CD14-positive monocyte (primary cell): ENCODE measurements around the gene FAM240A. TPM values are rescaled to one million over a fixed set of nuclear protein-coding genes. Genes with fewer than 3 reads are reported as not detected.
A peak's percentile ranks its signal among the peaks of the same experiment; 100 is the strongest.

Experiments used
- DNase-seq, 3 donors: peaks; one replicate each; pipeline ENCODE4 v3.0.0-alpha.2; 2011 to 2022
- H2AFZ ChIP-seq: 2 replicates; pipeline ENCODE4 v1.6.0; 2012; ENCODE audit warnings: mild to moderate bottlenecking, low read depth, low read length, inconsistent platforms; ENCODE audit not compliant: insufficient read depth, poor library complexity, severe bottlenecking
- H3K27ac ChIP-seq, 2 donors: 1 replicate in 1 of 2; 2 replicates in 1 of 2; pipeline ENCODE4 v1.5.1; 2012 to 2013; ENCODE audit warnings: low read length in 2 of 2, control low read depth in 1 of 2, inconsistent platforms in 1 of 2, low read depth in 1 of 2, mild to moderate bottlenecking in 1 of 2
- H3K27me3 ChIP-seq, 2 donors: one replicate each; pipeline versions ENCODE4 v1.6.0 to v1.6.1; 2011 to 2013; ENCODE audit warnings: low read length in 2 of 2; ENCODE audit not compliant: control insufficient read depth in 2 of 2, insufficient read depth in 2 of 2
- H3K36me3 ChIP-seq, 2 donors: replicated peaks in 1 of 2; 1 replicate in 1 of 2; 2 replicates in 1 of 2; pipeline versions ENCODE4 v1.5.1 to v1.6.1; 2012 to 2013; ENCODE audit warnings: low read length in 2 of 2, control low read depth in 1 of 2, inconsistent platforms in 1 of 2, mild to moderate bottlenecking in 1 of 2; ENCODE audit not compliant: insufficient read depth in 2 of 2, control insufficient read depth in 1 of 2
- H3K4me1 ChIP-seq, 2 donors: 1 replicate in 1 of 2; 2 replicates in 1 of 2; pipeline versions ENCODE4 v1.5.1 to v1.6.1; 2012 to 2013; ENCODE audit warnings: low read length in 2 of 2, control low read depth in 1 of 2, inconsistent platforms in 1 of 2, mild to moderate bottlenecking in 1 of 2, moderate library complexity in 1 of 2; ENCODE audit not compliant: insufficient read depth in 2 of 2, control insufficient read depth in 1 of 2
- H3K4me2 ChIP-seq: replicated peaks from 2 replicates; pipeline ENCODE3; 2012; ENCODE audit warnings: low read length, moderate library complexity, mild to moderate bottlenecking; ENCODE audit not compliant: poor library complexity, severe bottlenecking; ENCODE audit errors: extremely low read depth
- H3K4me3 ChIP-seq, 3 experiments: fragments of 200-600 bp in 1 of 3; sonication (generic) in 1 of 3; replicated peaks in 1 of 3; 1 replicate in 2 of 3; 2 replicates in 1 of 3; pipeline ENCODE4 v1.5.1; 2011 to 2013; ENCODE audit warnings: low read length in 3 of 3, mild to moderate bottlenecking in 3 of 3, control low read depth in 2 of 3, low read depth in 2 of 3, inconsistent platforms in 1 of 3, moderate library complexity in 1 of 3
- H3K79me2 ChIP-seq: 2 replicates; pipeline ENCODE4 v1.6.0; 2012; ENCODE audit warnings: mild to moderate bottlenecking, control low read depth, inconsistent platforms, low read length, moderate library complexity; ENCODE audit not compliant: insufficient read depth
- H3K9ac ChIP-seq: 2 replicates; pipeline ENCODE4 v1.6.0; 2017; ENCODE audit warnings: low read length, mild to moderate bottlenecking; ENCODE audit not compliant: insufficient read depth, poor library complexity, severe bottlenecking
- H3K9me3 ChIP-seq, 2 donors: replicated peaks in 1 of 2; 1 replicate in 1 of 2; 2 replicates in 1 of 2; pipeline versions ENCODE4 v1.5.1 to v1.6.1; 2012 to 2013; ENCODE audit warnings: low read length in 2 of 2, control low read depth in 1 of 2; ENCODE audit not compliant: control insufficient read depth in 1 of 2, insufficient read depth in 1 of 2
- H4K20me1 ChIP-seq: 2 replicates; pipeline ENCODE4 v1.6.0; 2012; ENCODE audit warnings: mild to moderate bottlenecking, low read length, control low read depth, moderate library complexity; ENCODE audit not compliant: insufficient read depth
- H3K27ac Mint-ChIP-seq, 7 donors: one replicate each; pipeline ENCODE4 v1.8.0; 2020; ENCODE audit warnings: mild to moderate bottlenecking in 7 of 7, mixed read lengths in 7 of 7, moderate library complexity in 6 of 7, inconsistent platforms in 2 of 7
- H3K27me3 Mint-ChIP-seq, 3 donors: one replicate each; pipeline ENCODE4 v1.8.0; 2021 to 2022; ENCODE audit warnings: low read depth in 3 of 3, mild to moderate bottlenecking in 3 of 3, mixed read lengths in 3 of 3, moderate library complexity in 3 of 3, inconsistent platforms in 1 of 3
- H3K36me3 Mint-ChIP-seq, 2 donors: one replicate each; pipeline ENCODE4 v1.8.0; 2020; ENCODE audit warnings: mixed read lengths in 2 of 2, inconsistent platforms in 1 of 2, mild to moderate bottlenecking in 1 of 2
- H3K4me1 Mint-ChIP-seq: one replicate; pipeline ENCODE4 v1.8.0; 2020; ENCODE audit warnings: mild to moderate bottlenecking, mixed read lengths
- H3K4me3 Mint-ChIP-seq, 2 donors: one replicate each; pipeline ENCODE4 v1.8.0; 2020; ENCODE audit warnings: mild to moderate bottlenecking in 2 of 2, mixed read lengths in 2 of 2, moderate library complexity in 1 of 2
- H3K9me3 Mint-ChIP-seq, 7 donors: one replicate each; pipeline ENCODE4 v1.8.0; 2020 to 2022; ENCODE audit warnings: mixed read lengths in 7 of 7, mild to moderate bottlenecking in 6 of 7, moderate library complexity in 6 of 7, inconsistent platforms in 2 of 7
- WGBS: methylation state at CpG from one replicate; pipeline ENCODE4 v1.1.5; 2013; ENCODE audit warnings: missing lambda C conversion rate; ENCODE audit not compliant: insufficient coverage; 5-methylcytosine and 5-hydroxymethylcytosine counted together
- intact Hi-C, 2 donors: fragments of 100-400 bp; cut with micrococcal nuclease; formaldehyde crosslinking; loops; one replicate each; pipeline versions ENCODE4 v1.15.0 to v1.15.1; 2023
- polyA plus RNA-seq, 3 donors: library from polyadenylated mRNA; depleted of rRNA in 1 of 3; unstranded in 2 of 3; stranded (reverse) in 1 of 3; fragments of 300-500 nt in 2 of 3; fragments of >200 nt in 1 of 3; fragmentation: Illumina TruSeq in 2 of 3; gene quantifications; 1 replicate in 2 of 3; 2 replicates in 1 of 3; pipeline ENCODE4 v1.2.3, GENCODE V29; 2012 to 2021
- TF ChIP-seq, protein P1 (sequence below): fragments of 200-600 bp; IDR thresholded peaks from one replicate; pipeline ENCODE4 v1.8.0; 2022; ENCODE audit warnings: antibody characterized with exemption, mild to moderate bottlenecking

The FAM240A gene
- polyA plus RNA-seq, 3 donors = not detected

- no peak overlapping the region for H3K4me2 ChIP-seq
- Mint-ChIP-seq H3K4me3 (no peak overlapping the region), H3K27me3 (peaks cover 0 to 2% (median 2%) of the 10 kb centered on the region in 3 donors), H3K27ac (no peak overlapping the region), H3K9me3 (peaks cover 0 to 2% (median 0%) of the 10 kb centered on the region in 7 donors), H3K4me1 (peaks cover 2% of the 10 kb centered on the region), H3K36me3 (no peaks in the 10 kb centered on the region)
- no peaks in the 10 kb centered on the region for H3K79me2 ChIP-seq
- H2AFZ ChIP-seq = no peak overlapping the region
- no peaks in the 10 kb centered on the region for H3K9me3 ChIP-seq
- H3K27ac ChIP-seq = no peak overlapping the region
- no peaks in the 10 kb centered on the region for H3K4me1 ChIP-seq
- TF ChIP-seq, protein P1, sequence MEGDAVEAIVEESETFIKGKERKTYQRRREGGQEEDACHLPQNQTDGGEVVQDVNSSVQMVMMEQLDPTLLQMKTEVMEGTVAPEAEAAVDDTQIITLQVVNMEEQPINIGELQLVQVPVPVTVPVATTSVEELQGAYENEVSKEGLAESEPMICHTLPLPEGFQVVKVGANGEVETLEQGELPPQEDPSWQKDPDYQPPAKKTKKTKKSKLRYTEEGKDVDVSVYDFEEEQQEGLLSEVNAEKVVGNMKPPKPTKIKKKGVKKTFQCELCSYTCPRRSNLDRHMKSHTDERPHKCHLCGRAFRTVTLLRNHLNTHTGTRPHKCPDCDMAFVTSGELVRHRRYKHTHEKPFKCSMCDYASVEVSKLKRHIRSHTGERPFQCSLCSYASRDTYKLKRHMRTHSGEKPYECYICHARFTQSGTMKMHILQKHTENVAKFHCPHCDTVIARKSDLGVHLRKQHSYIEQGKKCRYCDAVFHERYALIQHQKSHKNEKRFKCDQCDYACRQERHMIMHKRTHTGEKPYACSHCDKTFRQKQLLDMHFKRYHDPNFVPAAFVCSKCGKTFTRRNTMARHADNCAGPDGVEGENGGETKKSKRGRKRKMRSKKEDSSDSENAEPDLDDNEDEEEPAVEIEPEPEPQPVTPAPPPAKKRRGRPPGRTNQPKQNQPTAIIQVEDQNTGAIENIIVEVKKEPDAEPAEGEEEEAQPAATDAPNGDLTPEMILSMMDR = no peak
- no peaks in the 10 kb centered on the region for H3K27me3 ChIP-seq
- H4K20me1 ChIP-seq = no peaks in the 10 kb centered on the region
- DNase-seq = no peak
- no peaks in the 10 kb centered on the region for H3K36me3 ChIP-seq
- H3K4me3 ChIP-seq = no peak overlapping the region
- no peak overlapping the region for H3K9ac ChIP-seq
- intact Hi-C loops = no loop called here
- 100% methylated on average over 6 of the region's 6 CpGs for WGBS
Measured at GRCh38 chr3:46672349-46672695, 60.0 kb downstream of the FAM240A start.

DNA sequence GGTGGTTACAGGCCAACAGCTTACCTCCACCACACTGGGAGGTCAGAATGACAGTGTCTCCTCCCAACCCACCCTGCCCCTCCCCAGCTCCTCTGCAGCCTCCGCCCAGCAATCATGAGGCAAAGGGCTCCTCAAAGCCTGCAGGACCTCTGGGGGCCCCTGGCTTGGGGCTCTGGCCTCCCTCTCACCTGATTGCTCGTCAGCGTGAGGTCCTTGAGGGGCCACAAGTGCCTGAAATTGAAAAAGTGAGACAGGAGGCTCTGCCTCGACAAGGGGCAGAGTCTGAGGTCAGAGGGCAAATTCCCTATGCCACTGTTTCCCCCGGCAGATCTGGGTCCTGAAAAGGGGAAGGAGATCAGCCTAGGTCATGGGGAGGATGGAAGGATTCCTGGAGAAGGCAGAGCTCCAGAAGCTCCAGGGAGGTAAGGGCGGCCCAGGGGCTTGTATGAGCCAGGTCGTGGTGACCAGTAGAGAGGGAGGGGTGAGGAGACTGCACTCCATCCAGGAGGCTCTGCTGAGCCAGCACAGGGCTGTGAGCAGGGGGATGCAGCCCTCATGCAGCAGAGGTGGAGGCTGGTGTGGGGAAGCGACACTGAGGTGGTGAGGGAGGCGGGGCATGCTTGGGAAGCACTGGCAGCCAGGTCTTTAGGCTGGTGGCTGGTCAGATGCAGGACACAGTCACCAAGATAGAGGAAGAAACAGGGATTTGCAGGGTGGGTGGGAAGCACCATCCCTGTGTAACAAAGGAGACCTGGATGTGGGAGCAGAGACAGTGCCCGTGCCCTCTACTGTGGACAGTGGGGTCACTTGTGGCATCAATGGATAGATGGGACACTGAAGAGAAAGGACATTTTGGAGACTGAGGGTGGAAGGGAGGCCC lies 61.1 kb downstream of the FAM240A start:
- intact Hi-C loops = no loop called here
- Mint-ChIP-seq H3K4me3 (no peak overlapping the region), H3K36me3 (no peaks in the 10 kb centered on the region), H3K9me3 (peaks cover 0 to 2% (median 0%) of the 10 kb centered on the region in 7 donors), H3K4me1 (peaks cover 6% of the 10 kb centered on the region), H3K27ac (peak overlapping the region in 1 of 7 donors; percentile 84), H3K27me3 (peaks cover 0 to 2% (median 2%) of the 10 kb centered on the region in 3 donors)
- no peak overlapping the region for H3K27ac ChIP-seq
- no peak for DNase-seq
- no peaks in the 10 kb centered on the region for H3K4me1 ChIP-seq
- H3K36me3 ChIP-seq = no peaks in the 10 kb centered on the region
- no peak overlapping the region for H2AFZ ChIP-seq
- H3K9me3 ChIP-seq = no peaks in the 10 kb centered on the region
- H4K20me1 ChIP-seq = no peaks in the 10 kb centered on the region
- WGBS = 90% methylated on average over 9 of the region's 10 CpGs
- no peaks in the 10 kb centered on the region for H3K27me3 ChIP-seq
- H3K79me2 ChIP-seq = no peaks in the 10 kb centered on the region
- H3K4me3 ChIP-seq = no peak overlapping the region
- no peak overlapping the region for H3K4me2 ChIP-seq
- TF ChIP-seq, protein P1 = no peak
- H3K9ac ChIP-seq = no peak overlapping the region
